Measurements from ENCODE around the gene COX4I1. TPM values are rescaled to one million over a fixed set of nuclear protein-coding genes. Genes with fewer than 3 reads are reported as not detected.

COX4I1 gene
- total and polyA plus RNA-seq, 9 of the 15 experiments (the other 6 are each of a cell fraction or from before 2014, with no cell fraction given): 651 to 2,356 (median 1,032) TPM

DNA sequence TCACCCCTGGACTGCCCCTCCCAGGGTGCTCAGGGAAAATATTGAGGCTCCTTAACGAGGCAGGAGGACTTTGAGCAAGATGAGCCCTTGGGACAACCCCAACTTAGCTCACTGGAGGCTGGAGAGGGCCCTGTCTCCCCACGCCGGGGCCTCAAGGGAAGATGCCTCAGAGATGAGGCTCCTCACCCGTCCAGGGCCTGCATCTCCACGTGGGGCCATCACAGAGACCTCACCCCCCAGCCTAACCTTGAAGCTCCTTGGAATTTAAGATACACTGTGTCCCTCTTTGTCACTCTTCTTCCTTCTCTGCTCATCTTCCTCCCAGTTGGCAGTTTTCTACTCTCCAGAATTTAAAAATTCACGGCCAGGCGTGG lies 11.2 kb downstream of the COX4I1 start:
- Histone ChIP-seq H3K4me1 (replicated peaks in 1 of 2; ENCODE audit: control insufficient read depth in 2 of 2, insufficient read depth in 2 of 2, low read length in 2 of 2) (peaks cover 0 to 9% of the 10 kb centered on the region in 2 experiments; a peak in 2 of 5 replicates), H3K36me3 (ENCODE audit: control insufficient read depth, insufficient read depth, low read length) (peaks cover 13% of the 10 kb centered on the region; the same call in 2 of the 3 replicates), H3K27ac (ENCODE audit: extremely low read depth, low read depth, low read length) (no peak overlapping the region), H3K79me2 (ENCODE audit: control insufficient read depth, insufficient read depth, low read length) (no peaks in the 10 kb centered on the region), H2AFZ (ENCODE audit: low read depth, low read length) (no peak overlapping the region), H3K4me3 (no peak overlapping the region), H3K9me3 (replicated peaks; ENCODE audit: control insufficient read depth, insufficient read depth, low read depth, low read length) (no peaks in the 10 kb centered on the region), H3K27me3 (ENCODE audit: control insufficient read depth in 2 of 2, insufficient read depth in 2 of 2, low read length in 2 of 2) (peaks cover 35 to 41% of the 10 kb centered on the region in 2 experiments; a peak in 4 of 5 replicates), H3K9me1 (ENCODE audit: control insufficient read depth, insufficient read depth, low read length) (no peaks in the 10 kb centered on the region), H3K4me2 (ENCODE audit: insufficient read depth, low read length) (no peak overlapping the region), H4K20me1 (replicated peaks; ENCODE audit: control insufficient read depth, insufficient read depth, low read length) (peaks cover 3% of the 10 kb centered on the region), H3K9ac (ENCODE audit: insufficient read depth in 1 of 2, low read depth in 2 of 2, low read length in 2 of 2) (no peak overlapping the region)
- 7% methylated on average over 7 of the region's 7 CpGs for whole genome bisulfite sequencing (ENCODE audit: insufficient coverage, low coverage, missing lambda C conversion rate)
- BruUV-seq (replicated peaks): no TSS peak
- ATAC-seq: no peak; the same call in 2 of the 3 replicates
- no peak for DNase-seq (ENCODE audit: extremely low read depth in 1 of 4, low spot score in 3 of 4)
- CTCF ChIA-PET (ENCODE audit: low intra/inter-chr PET ratio): no interaction called here
- TF ChIP-seq CBX1 (IDR thresholded peaks at IDR 0.05; ENCODE audit: low read depth): no peak
- TF ChIP-seq, protein P1, sequence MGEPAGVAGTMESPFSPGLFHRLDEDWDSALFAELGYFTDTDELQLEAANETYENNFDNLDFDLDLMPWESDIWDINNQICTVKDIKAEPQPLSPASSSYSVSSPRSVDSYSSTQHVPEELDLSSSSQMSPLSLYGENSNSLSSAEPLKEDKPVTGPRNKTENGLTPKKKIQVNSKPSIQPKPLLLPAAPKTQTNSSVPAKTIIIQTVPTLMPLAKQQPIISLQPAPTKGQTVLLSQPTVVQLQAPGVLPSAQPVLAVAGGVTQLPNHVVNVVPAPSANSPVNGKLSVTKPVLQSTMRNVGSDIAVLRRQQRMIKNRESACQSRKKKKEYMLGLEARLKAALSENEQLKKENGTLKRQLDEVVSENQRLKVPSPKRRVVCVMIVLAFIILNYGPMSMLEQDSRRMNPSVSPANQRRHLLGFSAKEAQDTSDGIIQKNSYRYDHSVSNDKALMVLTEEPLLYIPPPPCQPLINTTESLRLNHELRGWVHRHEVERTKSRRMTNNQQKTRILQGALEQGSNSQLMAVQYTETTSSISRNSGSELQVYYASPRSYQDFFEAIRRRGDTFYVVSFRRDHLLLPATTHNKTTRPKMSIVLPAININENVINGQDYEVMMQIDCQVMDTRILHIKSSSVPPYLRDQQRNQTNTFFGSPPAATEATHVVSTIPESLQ (CRISPR knock-in tag; IDR thresholded peaks at IDR 0.05): no peak
- TF ChIP-seq CCAR2 (IDR thresholded peaks at IDR 0.05; ENCODE audit: low read depth, low read length): no peak
- TF ChIP-seq, protein P2, sequence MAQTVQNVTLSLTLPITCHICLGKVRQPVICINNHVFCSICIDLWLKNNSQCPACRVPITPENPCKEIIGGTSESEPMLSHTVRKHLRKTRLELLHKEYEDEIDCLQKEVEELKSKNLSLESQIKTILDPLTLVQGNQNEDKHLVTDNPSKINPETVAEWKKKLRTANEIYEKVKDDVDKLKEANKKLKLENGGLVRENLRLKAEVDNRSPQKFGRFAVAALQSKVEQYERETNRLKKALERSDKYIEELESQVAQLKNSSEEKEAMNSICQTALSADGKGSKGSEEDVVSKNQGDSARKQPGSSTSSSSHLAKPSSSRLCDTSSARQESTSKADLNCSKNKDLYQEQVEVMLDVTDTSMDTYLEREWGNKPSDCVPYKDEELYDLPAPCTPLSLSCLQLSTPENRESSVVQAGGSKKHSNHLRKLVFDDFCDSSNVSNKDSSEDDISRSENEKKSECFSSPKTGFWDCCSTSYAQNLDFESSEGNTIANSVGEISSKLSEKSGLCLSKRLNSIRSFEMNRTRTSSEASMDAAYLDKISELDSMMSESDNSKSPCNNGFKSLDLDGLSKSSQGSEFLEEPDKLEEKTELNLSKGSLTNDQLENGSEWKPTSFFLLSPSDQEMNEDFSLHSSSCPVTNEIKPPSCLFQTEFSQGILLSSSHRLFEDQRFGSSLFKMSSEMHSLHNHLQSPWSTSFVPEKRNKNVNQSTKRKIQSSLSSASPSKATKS (CRISPR knock-in tag; IDR thresholded peaks at IDR 0.05): no peak
- TF ChIP-seq GATAD2B (IDR thresholded peaks at IDR 0.05; ENCODE audit: borderline replicate concordance): no peak
- TF ChIP-seq, protein P3, sequence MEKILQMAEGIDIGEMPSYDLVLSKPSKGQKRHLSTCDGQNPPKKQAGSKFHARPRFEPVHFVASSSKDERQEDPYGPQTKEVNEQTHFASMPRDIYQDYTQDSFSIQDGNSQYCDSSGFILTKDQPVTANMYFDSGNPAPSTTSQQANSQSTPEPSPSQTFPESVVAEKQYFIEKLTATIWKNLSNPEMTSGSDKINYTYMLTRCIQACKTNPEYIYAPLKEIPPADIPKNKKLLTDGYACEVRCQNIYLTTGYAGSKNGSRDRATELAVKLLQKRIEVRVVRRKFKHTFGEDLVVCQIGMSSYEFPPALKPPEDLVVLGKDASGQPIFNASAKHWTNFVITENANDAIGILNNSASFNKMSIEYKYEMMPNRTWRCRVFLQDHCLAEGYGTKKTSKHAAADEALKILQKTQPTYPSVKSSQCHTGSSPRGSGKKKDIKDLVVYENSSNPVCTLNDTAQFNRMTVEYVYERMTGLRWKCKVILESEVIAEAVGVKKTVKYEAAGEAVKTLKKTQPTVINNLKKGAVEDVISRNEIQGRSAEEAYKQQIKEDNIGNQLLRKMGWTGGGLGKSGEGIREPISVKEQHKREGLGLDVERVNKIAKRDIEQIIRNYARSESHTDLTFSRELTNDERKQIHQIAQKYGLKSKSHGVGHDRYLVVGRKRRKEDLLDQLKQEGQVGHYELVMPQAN (IDR thresholded peaks at IDR 0.05; ENCODE audit: borderline replicate concordance): no peak
- TF ChIP-seq MAFG (tag; conservative IDR thresholded peaks at IDR 0.05): no peak
- no peak for TF ChIP-seq ZNF431 (CRISPR knock-in tag; IDR thresholded peaks at IDR 0.05)
- no peak for TF ChIP-seq SRF (CRISPR knock-in tag; IDR thresholded peaks at IDR 0.05)
- TF ChIP-seq ZNF239 (CRISPR knock-in tag; IDR thresholded peaks at IDR 0.05): no peak
- no peak for TF ChIP-seq IFI16 (CRISPR knock-in tag; IDR thresholded peaks at IDR 0.05)
- no peak for TF ChIP-seq NFXL1 (CRISPR knock-in tag; IDR thresholded peaks at IDR 0.05)
- TF ChIP-seq ZNF253 (CRISPR knock-in tag; conservative IDR thresholded peaks at IDR 0.05): no peak
- intact Hi-C loops (cut with micrococcal nuclease) (no loop called here), in situ Hi-C loops (cut with MboI) (no loop called here)
- POLR2A ChIA-PET: interaction anchor here (0.9 to 1.1 kb wide), 2 partner anchors 9 to 11 kb away, joined by 4 to 5 read pairs; no protein-coding TSS in a partner anchor
- no peak for FAIRE-seq
